ENCODE measurements around the gene CD302.
"Not testable (repeated sequence)": the region's sequence is repeated elsewhere in the genome, so short reads cannot be mapped to it uniquely, and the experiment has no call there.

The CD302 gene

GRCh38 chr2:159748089-159748488, 49.9 kb downstream of the CD302 start:
- Histone ChIP-seq H3K27ac (ENCODE audit: low read depth, low read length) (no peak overlapping the region), H3K36me3 (ENCODE audit: insufficient read depth, low read length) (peaks cover 94% of the 10 kb centered on the region), H3K4me1 (ENCODE audit: insufficient read depth, low read length) (no peaks in the 10 kb centered on the region), H3K27me3 (ENCODE audit: insufficient read depth, low read length) (no peaks in the 10 kb centered on the region), H3K4me3 (ENCODE audit: low read length) (no peak overlapping the region), H3K9ac (ENCODE audit: low read depth, low read length) (no peak overlapping the region), H3K9me3 (ENCODE audit: insufficient read depth, low read depth, low read length) (no peaks in the 10 kb centered on the region)
- 95% methylated on average over 9 of the region's 9 CpGs for WGBS

GRCh38 chr2:159745237-159745636, 52.8 kb downstream of the CD302 start:
- H3K9me3 ChIP-seq (ENCODE audit: insufficient read depth, low read depth, low read length); H3K4me1 ChIP-seq (ENCODE audit: insufficient read depth, low read length); H3K27ac ChIP-seq (ENCODE audit: low read depth, low read length); H3K9ac ChIP-seq (ENCODE audit: low read depth, low read length); H3K4me3 ChIP-seq (ENCODE audit: low read length); H3K27me3 ChIP-seq (ENCODE audit: insufficient read depth, low read length): not testable (repeated sequence)
- WGBS, result 95% methylated on average over 11 of the region's 11 CpGs
- peaks cover 92% of the 10 kb centered on the region for H3K36me3 ChIP-seq (ENCODE audit: insufficient read depth, low read length)

- Histone ChIP-seq H3K27ac (ENCODE audit: low read depth, low read length) (no peak overlapping the region), H3K9me3 (ENCODE audit: insufficient read depth, low read depth, low read length) (no peaks in the 10 kb centered on the region), H3K4me3 (ENCODE audit: low read length) (no peak overlapping the region), H3K9ac (ENCODE audit: low read depth, low read length) (no peak overlapping the region), H3K27me3 (ENCODE audit: insufficient read depth, low read length) (no peaks in the 10 kb centered on the region), H3K4me1 (ENCODE audit: insufficient read depth, low read length) (no peaks in the 10 kb centered on the region), H3K36me3 (ENCODE audit: insufficient read depth, low read length) (peaks cover 94% of the 10 kb centered on the region)
- WGBS, result 96% methylated on average over 3 of the region's 3 CpGs
Observed at GRCh38 chr2:159744363-159744762, 53.6 kb downstream of the CD302 start.

GRCh38 chr2:159742846-159743245, 55.2 kb downstream of the CD302 start:
- Histone ChIP-seq H3K9me3 (ENCODE audit: insufficient read depth, low read depth, low read length) (no peaks in the 10 kb centered on the region), H3K27ac (ENCODE audit: low read depth, low read length) (no peak overlapping the region), H3K4me1 (ENCODE audit: insufficient read depth, low read length) (no peaks in the 10 kb centered on the region), H3K27me3 (ENCODE audit: insufficient read depth, low read length) (no peaks in the 10 kb centered on the region), H3K36me3 (ENCODE audit: insufficient read depth, low read length) (peaks cover 94% of the 10 kb centered on the region), H3K4me3 (ENCODE audit: low read length) (no peak overlapping the region), H3K9ac (ENCODE audit: low read depth, low read length) (no peak overlapping the region)
- 95% methylated on average over 6 of the region's 6 CpGs for WGBS

GRCh38 chr2:159738509-159739390, 59.3 kb downstream of the CD302 start:
- no peak overlapping the region for H3K9ac ChIP-seq (ENCODE audit: low read depth, low read length)
- no peaks in the 10 kb centered on the region for H3K9me3 ChIP-seq (ENCODE audit: insufficient read depth, low read depth, low read length)
- peaks cover 97% of the 10 kb centered on the region for H3K36me3 ChIP-seq (ENCODE audit: insufficient read depth, low read length)
- H3K4me3 ChIP-seq (ENCODE audit: low read length), result no peak overlapping the region
- H3K4me1 ChIP-seq (ENCODE audit: insufficient read depth, low read length), result no peaks in the 10 kb centered on the region
- no peak overlapping the region for H3K27ac ChIP-seq (ENCODE audit: low read depth, low read length)
- 95% methylated on average over 15 of the region's 15 CpGs for WGBS
- no peaks in the 10 kb centered on the region for H3K27me3 ChIP-seq (ENCODE audit: insufficient read depth, low read length)

GRCh38 chr2:159737917-159738296, 60.1 kb downstream of the CD302 start:
- Histone ChIP-seq H3K4me3 (ENCODE audit: low read length) (no peak overlapping the region), H3K9me3 (ENCODE audit: insufficient read depth, low read depth, low read length) (no peaks in the 10 kb centered on the region), H3K27ac (ENCODE audit: low read depth, low read length) (no peak overlapping the region), H3K36me3 (ENCODE audit: insufficient read depth, low read length) (peaks cover 97% of the 10 kb centered on the region), H3K27me3 (ENCODE audit: insufficient read depth, low read length) (no peaks in the 10 kb centered on the region), H3K4me1 (ENCODE audit: insufficient read depth, low read length) (no peaks in the 10 kb centered on the region), H3K9ac (ENCODE audit: low read depth, low read length) (no peak overlapping the region)
- 96% methylated on average over 11 of the region's 11 CpGs for WGBS

GRCh38 chr2:159737292-159737916, 60.6 kb downstream of the CD302 start:
- Histone ChIP-seq H3K36me3 (ENCODE audit: insufficient read depth, low read length) (peaks cover 99% of the 10 kb centered on the region), H3K4me1 (ENCODE audit: insufficient read depth, low read length) (no peaks in the 10 kb centered on the region), H3K27me3 (ENCODE audit: insufficient read depth, low read length) (no peaks in the 10 kb centered on the region), H3K9me3 (ENCODE audit: insufficient read depth, low read depth, low read length) (no peaks in the 10 kb centered on the region), H3K4me3 (ENCODE audit: low read length) (no peak overlapping the region), H3K27ac (ENCODE audit: low read depth, low read length) (no peak overlapping the region), H3K9ac (ENCODE audit: low read depth, low read length) (no peak overlapping the region)
- 95% methylated on average over 1 of the region's 1 CpG for WGBS

GRCh38 chr2:159736048-159736447, 62.0 kb downstream of the CD302 start:
- no peaks in the 10 kb centered on the region for H3K9me3 ChIP-seq (ENCODE audit: insufficient read depth, low read depth, low read length)
- H3K4me3 ChIP-seq (ENCODE audit: low read length), result no peak overlapping the region
- H3K9ac ChIP-seq (ENCODE audit: low read depth, low read length), result no peak overlapping the region
- H3K36me3 ChIP-seq (ENCODE audit: insufficient read depth, low read length), result peaks cover 99% of the 10 kb centered on the region
- no peak overlapping the region for H3K27ac ChIP-seq (ENCODE audit: low read depth, low read length)
- WGBS, result 98% methylated on average over 2 of the region's 3 CpGs
- no peaks in the 10 kb centered on the region for H3K4me1 ChIP-seq (ENCODE audit: insufficient read depth, low read length)
- no peaks in the 10 kb centered on the region for H3K27me3 ChIP-seq (ENCODE audit: insufficient read depth, low read length)

GRCh38 chr2:159735648-159736047, 62.4 kb downstream of the CD302 start:
- H3K27ac ChIP-seq (ENCODE audit: low read depth, low read length), result no peak overlapping the region
- H3K9ac ChIP-seq (ENCODE audit: low read depth, low read length), result no peak overlapping the region
- H3K9me3 ChIP-seq (ENCODE audit: insufficient read depth, low read depth, low read length), result no peaks in the 10 kb centered on the region
- H3K4me1 ChIP-seq (ENCODE audit: insufficient read depth, low read length), result no peaks in the 10 kb centered on the region
- WGBS, result 77% methylated on average over 1 of the region's 1 CpG
- H3K27me3 ChIP-seq (ENCODE audit: insufficient read depth, low read length), result no peaks in the 10 kb centered on the region
- peaks cover 99% of the 10 kb centered on the region for H3K36me3 ChIP-seq (ENCODE audit: insufficient read depth, low read length)
- H3K4me3 ChIP-seq (ENCODE audit: low read length), result no peak overlapping the region

- no peak overlapping the region for H3K9ac ChIP-seq (ENCODE audit: low read depth, low read length)
- no peaks in the 10 kb centered on the region for H3K4me1 ChIP-seq (ENCODE audit: insufficient read depth, low read length)
- 98% methylated on average over 3 of the region's 3 CpGs for WGBS
- H3K4me3 ChIP-seq (ENCODE audit: low read length), result no peak overlapping the region
- H3K27ac ChIP-seq (ENCODE audit: low read depth, low read length), result no peak overlapping the region
- H3K36me3 ChIP-seq (ENCODE audit: insufficient read depth, low read length), result peaks cover 72% of the 10 kb centered on the region
- H3K9me3 ChIP-seq (ENCODE audit: insufficient read depth, low read depth, low read length), result no peaks in the 10 kb centered on the region
- no peaks in the 10 kb centered on the region for H3K27me3 ChIP-seq (ENCODE audit: insufficient read depth, low read length)
Observed at GRCh38 chr2:159728629-159729028, 69.4 kb downstream of the CD302 start.

GRCh38 chr2:159725713-159726112, 72.3 kb downstream of the CD302 start:
- Histone ChIP-seq H3K4me3 (ENCODE audit: low read length) (no peak overlapping the region), H3K9me3 (ENCODE audit: insufficient read depth, low read depth, low read length) (no peaks in the 10 kb centered on the region), H3K36me3 (ENCODE audit: insufficient read depth, low read length) (peaks cover 63% of the 10 kb centered on the region), H3K27me3 (ENCODE audit: insufficient read depth, low read length) (no peaks in the 10 kb centered on the region), H3K4me1 (ENCODE audit: insufficient read depth, low read length) (no peaks in the 10 kb centered on the region), H3K9ac (ENCODE audit: low read depth, low read length) (no peak overlapping the region), H3K27ac (ENCODE audit: low read depth, low read length) (no peak overlapping the region)
- 87% methylated on average over 1 of the region's 3 CpGs for WGBS

All from HUES64 (cell line).